Measurements from ENCODE around the gene PHLPP1. TPM values are rescaled to one million over a fixed set of nuclear protein-coding genes. Genes with fewer than 3 reads are reported as not detected.

The PHLPP1 gene
- total and polyA plus RNA-seq, 9 of the 15 experiments (the other 6 are each of a cell fraction or from before 2014, with no cell fraction given) = 0.56 to 9.0 (median 4.5) TPM

- ChIA-PET POLR2A (no interaction called here), CTCF (ENCODE audit: low intra/inter-chr PET ratio) (no interaction called here)
- Histone ChIP-seq H3K9me1 (ENCODE audit: control insufficient read depth, insufficient read depth, low read length) (no peaks in the 10 kb centered on the region), H3K9me3 (replicated peaks; ENCODE audit: control insufficient read depth, insufficient read depth, low read depth, low read length) (no peaks in the 10 kb centered on the region; the same call in 1 of the 2 replicates), H3K27me3 (ENCODE audit: control insufficient read depth in 2 of 2, insufficient read depth in 2 of 2, low read length in 2 of 2) (no peaks in the 10 kb centered on the region), H2AFZ (ENCODE audit: low read depth, low read length) (no peak overlapping the region), H4K20me1 (replicated peaks; ENCODE audit: control insufficient read depth, insufficient read depth, low read length) (no peaks in the 10 kb centered on the region), H3K4me2 (ENCODE audit: insufficient read depth, low read length) (no peak overlapping the region), H3K79me2 (ENCODE audit: control insufficient read depth, insufficient read depth, low read length) (peaks cover 43% of the 10 kb centered on the region), H3K9ac (ENCODE audit: insufficient read depth in 1 of 2, low read depth in 2 of 2, low read length in 2 of 2) (no peak overlapping the region), H3K36me3 (ENCODE audit: control insufficient read depth, insufficient read depth, low read length) (no peaks in the 10 kb centered on the region), H3K4me1 (replicated peaks in 1 of 2; ENCODE audit: control insufficient read depth in 2 of 2, insufficient read depth in 2 of 2, low read length in 2 of 2) (no peaks in the 10 kb centered on the region; a peak in 1 of 5 replicates), H3K4me3 (no peak overlapping the region), H3K27ac (ENCODE audit: extremely low read depth, low read depth, low read length) (no peak overlapping the region)
- no peak for TF ChIP-seq HSF4 (CRISPR knock-in tag; IDR thresholded peaks at IDR 0.05; ENCODE audit: borderline replicate concordance)
- no peak for TF ChIP-seq ZNF584 (CRISPR knock-in tag; IDR thresholded peaks at IDR 0.05; ENCODE audit: low read depth)
- TF ChIP-seq ZNF277 (CRISPR knock-in tag; IDR thresholded peaks at IDR 0.05; ENCODE audit: borderline replicate concordance) = no peak
- no peak for TF ChIP-seq ZNF511 (CRISPR knock-in tag; IDR thresholded peaks at IDR 0.05)
- FAIRE-seq (no peak), ATAC-seq (no peak), DNase-seq (ENCODE audit: extremely low read depth in 1 of 4, low spot score in 3 of 4) (no peak)
- intact Hi-C loops (cut with micrococcal nuclease) = no loop called here
- 84% methylated on average over 12 of the region's 13 CpGs for WGBS (ENCODE audit: insufficient coverage, low coverage, missing lambda C conversion rate)
- in situ Hi-C loops (cut with MboI) = no loop called here
- no TSS peak for BruUV-seq (replicated peaks)
Measured at GRCh38 chr18:62729487-62730386, 14.4 kb downstream of the PHLPP1 start.
